ENCODE data around the gene CLDN14.

- TF ChIP-seq ZNF274 (IDR thresholded peaks at IDR 0.05; ENCODE audit: low read depth, low read length) (no peak), YY1 (IDR thresholded peaks at IDR 0.05; ENCODE audit: insufficient read depth, insufficient read length) (no peak), SUZ12 (IDR thresholded peaks at IDR 0.05; ENCODE audit: extremely low read depth, insufficient read depth, insufficient read length) (no peak)
These were observed 31.0 kb upstream of the CLDN14 start for GRCh38 chr21:36510911-36511310.
